GM18907 (cell line): ENCODE data around the gene LAMA5.

Experiments used
- ATAC-seq: cut with Tn5 transposase; IDR thresholded peaks from one replicate; pipeline ENCODE4 v1.9.1; 2021; ENCODE audit warnings: mild to moderate bottlenecking, moderate library complexity; ENCODE audit not compliant: unreplicated experiment

Gene LAMA5

DNA sequence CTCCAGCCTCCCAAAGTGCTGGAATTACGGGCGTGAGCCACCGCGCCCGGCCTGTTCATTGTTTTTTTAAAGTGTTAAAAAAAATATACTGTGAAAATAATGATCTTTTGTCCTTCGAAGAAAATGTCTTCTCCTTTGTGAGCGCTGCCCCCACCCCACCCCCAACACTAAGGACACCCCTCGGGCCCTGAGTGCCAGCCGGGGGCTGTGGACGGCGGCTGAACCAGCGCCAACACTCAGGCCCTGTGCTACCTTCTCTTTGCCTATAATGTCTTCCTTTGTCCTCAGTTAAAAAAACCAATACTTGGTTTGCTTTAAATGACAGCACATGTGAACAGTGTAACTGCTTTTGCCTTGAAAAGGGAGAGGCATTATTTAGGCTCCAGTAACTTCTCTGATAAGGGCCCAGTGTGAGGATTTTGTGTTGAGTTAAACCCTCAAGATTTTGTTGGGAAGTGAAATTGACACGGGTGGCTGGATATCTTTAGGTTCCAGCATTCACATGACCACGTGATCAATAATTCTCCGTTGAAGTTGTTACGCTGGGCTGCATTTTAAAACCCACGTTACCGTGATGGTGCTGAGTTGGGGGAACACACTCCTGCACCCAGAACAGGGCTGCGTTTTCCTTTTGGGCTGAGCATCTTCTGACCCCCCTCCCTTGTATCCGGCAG lies 73.9 kb downstream of the LAMA5 start:
- ATAC-seq, result no peak

DNA sequence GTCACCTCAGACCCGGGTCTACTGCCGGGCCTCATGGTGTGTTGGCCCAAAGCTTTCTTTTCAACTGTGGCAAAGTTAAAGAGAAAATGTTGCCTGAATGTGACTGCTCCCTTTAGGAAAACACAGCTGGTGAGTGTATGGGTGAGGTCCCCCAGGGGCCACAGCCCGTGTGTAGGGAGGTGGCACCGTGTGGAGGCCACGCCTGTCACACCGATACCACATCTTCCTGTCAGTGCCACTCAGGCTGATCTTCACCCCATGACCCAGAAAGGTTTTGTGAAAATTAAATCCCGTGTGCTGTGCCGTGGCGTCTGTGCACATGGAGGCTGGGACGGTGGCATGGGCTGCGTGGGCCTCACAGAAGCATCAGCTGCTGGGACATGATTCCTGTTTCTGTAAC lies 75.0 kb downstream of the LAMA5 start:
- no peak for ATAC-seq

DNA sequence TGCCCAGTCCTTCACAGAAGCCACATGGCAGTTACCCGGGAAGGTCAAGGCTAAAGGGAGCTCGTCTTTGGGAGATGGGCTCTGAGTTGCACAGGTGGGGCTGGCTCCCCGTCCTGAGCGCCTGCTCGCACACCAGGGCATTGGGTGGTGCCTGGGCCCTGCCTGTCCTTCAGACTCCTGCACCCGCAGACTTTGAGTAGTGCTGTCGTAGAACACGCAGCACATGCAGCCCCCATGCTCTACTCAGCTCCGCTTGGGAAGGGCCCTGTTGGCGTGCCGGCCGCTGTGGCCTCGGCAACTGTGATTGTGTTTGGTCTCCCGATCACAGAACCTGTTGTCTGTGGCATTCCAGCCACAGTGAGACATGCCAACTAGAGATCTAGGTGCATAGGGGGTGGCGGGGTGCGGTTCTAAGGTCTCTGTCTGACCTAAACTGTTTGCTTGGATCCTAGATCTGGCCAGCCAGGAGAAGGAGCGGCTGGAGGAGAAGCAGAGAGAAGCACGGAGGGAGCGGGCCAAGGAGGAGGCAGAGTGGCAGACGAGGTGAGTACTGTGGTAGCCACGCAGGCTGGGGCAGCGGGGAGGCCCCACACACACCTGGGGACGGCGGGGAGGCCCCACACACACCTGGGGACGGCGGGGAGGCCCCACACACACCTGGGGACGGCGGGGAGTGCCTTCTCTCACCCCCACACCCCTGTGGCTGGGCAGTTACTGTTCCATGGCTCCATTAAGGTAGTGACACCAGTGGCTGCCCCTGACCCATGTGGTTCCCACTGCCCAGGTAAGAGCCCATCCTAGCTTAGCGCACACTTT lies 75.7 kb downstream of the LAMA5 start:
- no peak for ATAC-seq

- no peak for ATAC-seq
Observed at GRCh38 chr20:62289898-62290297, 77.2 kb downstream of the LAMA5 start.

DNA sequence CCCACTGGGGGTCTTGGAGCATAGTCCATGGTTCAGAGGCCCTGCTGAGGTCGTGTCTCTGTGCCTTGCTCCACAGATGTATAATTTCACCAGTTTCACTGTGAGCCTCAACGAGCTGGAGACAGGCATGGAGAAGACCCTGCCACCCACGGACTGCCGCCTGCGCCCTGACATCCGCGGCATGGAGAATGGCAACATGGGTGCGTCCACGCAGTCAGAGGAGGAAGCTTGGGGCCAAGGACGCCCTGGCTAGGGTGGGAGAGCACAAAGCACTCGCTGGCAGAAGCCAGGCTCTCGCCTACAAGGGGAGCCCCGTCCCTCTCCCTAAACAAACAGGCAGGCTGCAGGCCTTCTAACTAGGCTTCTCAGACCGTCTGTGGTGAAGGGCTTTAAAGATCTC lies 78.0 kb downstream of the LAMA5 start:
- ATAC-seq, result no peak

DNA sequence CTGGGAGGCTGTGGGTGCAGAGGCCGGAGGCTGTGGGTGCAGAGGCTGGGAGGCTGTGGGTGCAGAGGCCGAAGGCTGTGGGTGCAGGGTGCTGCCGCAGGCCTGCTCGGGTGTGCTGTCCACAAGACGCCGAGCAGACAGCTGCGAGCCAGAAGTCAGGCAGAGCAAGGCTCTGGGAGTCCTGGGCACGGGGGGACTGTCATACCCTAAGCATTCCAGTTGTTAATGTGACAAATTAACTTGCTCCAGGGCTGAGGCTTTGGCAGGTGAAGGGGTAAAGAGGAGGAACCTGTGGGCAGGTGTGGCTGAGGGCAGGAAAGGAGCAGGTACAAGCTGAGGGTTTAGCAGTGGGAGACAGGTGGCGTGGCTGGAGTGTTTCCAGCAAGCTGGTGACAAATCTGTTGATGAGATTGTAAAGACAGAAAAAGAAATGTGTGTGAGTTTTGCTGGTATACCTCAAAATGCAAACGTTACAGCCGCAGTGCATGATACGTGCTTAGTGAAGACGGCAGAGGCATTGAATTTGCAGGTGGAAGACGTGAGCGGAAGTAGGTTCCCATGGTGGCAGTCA lies 78.5 kb downstream of the LAMA5 start:
- no peak for ATAC-seq

DNA sequence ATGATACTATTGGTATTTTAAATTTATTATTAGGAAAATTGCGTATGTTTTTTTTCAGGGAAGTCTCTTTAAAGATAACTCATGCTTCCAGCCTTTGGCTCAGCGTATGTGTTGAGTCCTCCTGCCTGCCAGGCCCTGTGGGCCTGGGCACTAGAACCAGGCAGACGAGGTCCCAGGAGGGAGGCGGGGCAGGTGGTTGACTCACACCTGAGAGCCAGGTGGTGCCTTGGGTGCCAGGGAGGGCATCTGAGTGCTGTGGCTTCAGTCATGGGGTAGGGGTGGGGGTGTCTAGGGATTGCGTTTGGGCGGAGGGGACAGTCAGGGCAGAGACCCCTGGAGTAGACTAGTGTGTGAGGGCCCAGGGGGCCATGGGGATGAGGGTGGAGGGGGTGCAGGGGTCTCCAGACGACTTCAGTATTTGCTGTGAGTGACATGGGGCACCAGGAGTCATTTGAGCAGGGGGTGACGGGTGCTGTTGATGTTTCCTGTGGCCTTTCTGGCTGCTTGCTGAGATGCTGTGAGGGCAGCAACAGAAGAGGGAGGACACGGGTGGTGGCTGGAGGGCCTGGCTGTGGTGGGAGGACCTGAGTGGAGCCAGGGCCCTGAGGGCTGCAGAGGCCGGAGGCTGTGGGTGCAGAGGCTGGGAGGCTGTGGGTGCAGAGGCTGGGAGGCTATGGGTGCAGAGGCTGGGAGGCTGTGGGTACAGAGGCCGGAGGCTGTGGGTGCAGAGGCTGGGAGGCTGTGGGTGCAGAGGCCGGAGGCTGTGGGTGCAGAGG lies 79.2 kb downstream of the LAMA5 start:
- no peak for ATAC-seq

- no peak for ATAC-seq
Observed at GRCh38 chr20:62287129-62287528, 80.0 kb downstream of the LAMA5 start.

- ATAC-seq, result no peak
Observed at GRCh38 chr20:62286493-62287064, 80.5 kb downstream of the LAMA5 start.

- ATAC-seq, result no peak
Observed at GRCh38 chr20:62285722-62286121, 81.4 kb downstream of the LAMA5 start.

GRCh38 chr20:62285151-62285550 lies 82.0 kb downstream of the LAMA5 start:
- no peak for ATAC-seq

- ATAC-seq, result no peak
Observed at GRCh38 chr20:62284448-62284847, 82.7 kb downstream of the LAMA5 start.

- ATAC-seq, result no peak
Observed at GRCh38 chr20:62282877-62283503, 84.1 kb downstream of the LAMA5 start.

DNA sequence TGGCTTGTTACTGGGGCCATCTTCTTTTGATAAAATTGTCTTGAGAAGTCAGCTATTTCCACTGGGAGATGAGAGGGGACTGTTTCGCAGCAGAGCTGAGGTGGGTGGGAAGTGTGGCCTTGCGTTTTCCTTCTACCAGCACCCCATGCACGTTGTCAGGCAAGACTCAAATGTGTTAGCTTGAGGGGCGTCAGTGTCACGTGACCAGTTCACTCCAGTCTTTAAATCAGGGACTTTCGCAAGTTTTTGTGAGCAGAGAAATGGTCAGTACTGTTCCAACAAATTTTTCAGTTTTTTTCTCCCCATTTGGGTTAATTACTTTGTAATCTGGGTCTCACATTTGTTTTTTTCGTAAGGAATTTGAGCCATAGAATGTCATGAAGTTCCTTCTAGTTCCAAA lies 85.0 kb downstream of the LAMA5 start:
- no peak for ATAC-seq

GRCh38 chr20:62281161-62281933 lies 85.8 kb downstream of the LAMA5 start:
- no peak for ATAC-seq

DNA sequence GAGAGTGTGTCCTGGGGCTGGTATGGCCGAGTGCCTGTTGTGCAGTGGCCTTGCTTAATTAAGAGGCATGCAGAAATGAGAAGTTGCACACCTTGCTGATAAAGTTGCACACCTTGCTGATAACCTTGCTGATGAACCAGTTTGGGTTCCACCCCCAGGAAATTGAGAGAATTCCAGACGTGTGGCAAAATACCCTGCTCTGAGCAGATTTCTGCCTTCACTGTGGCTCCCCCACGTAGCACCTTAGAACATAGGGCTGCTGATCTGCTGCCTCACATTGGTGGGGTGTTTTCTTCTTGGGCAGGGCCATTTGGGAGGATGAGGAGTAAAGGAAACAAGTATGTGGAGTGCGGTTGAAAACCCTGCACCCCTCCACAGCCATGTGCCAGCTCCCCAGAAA lies 86.8 kb downstream of the LAMA5 start:
- no peak for ATAC-seq

DNA sequence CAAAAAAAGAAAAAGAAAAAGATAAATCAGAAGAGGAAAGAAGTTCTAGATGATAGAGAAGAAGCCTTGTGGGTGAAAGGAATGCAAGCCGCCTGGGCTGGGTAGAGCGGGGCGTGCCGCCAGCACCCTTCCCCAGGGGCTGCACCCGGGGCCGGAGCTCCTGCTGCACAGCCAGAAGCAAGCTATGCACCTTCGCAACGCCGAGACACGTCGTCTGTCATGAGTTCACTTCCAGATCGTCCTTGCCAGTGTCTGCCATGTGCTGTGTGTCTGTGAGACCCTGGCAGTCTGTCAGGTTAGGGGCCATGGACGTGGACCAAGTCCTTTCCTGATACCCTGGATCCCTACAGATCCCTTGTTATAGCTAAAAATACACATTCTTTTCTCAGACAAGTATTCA lies 89.9 kb downstream of the LAMA5 start:
- ATAC-seq, result no peak

DNA sequence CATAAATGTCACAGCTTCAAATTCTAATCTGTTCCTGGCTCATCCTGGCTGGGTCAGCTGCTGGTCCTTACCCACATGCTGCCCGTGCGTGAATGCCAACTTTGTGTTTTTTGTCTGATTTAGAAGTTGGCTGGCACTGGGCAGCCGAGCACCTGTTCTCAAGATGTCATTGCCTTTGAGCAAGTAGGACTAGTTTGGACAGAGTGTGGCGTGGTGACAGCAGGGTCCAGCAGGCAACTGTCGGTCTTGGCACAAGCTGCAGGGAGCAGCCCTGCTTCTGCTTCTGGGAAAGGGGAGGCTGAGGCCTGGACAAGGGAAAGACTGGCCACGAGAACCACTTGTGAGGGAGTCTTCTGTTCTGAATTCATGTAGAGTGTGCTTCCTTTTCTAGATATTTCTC lies 90.7 kb downstream of the LAMA5 start:
- ATAC-seq, result no peak

GRCh38 chr20:62275219-62275618 lies 91.9 kb downstream of the LAMA5 start:
- ATAC-seq, result no peak
